MCF 10A (cell line): ENCODE data around the gene GNG10. TPM values are rescaled to one million over a fixed set of nuclear protein-coding genes. Genes with fewer than 3 reads are reported as not detected.

Experiments
- BruUV-seq: library from RNA; stranded (reverse); fragments of 400-500 nt; replicated peaks from 2 replicates; lab custom pipeline; 2021; lab: Mats Ljungman, UMichigan
- CTCF ChIA-PET: fragments of 300-600 bp; sonication (Branson Sonifier 250); formaldehyde crosslinking; extraction: SDS; loops from one replicate; lab custom pipeline; 2021; ENCODE audit warnings: antibody characterized with exemption, inconsistent platforms; lab: Yijun Ruan, JAX
- POLR2A ChIA-PET: fragments of 300-600, 350-650 bp; sonication (Branson Sonifier 250); formaldehyde crosslinking; extraction: SDS; loops from one replicate; lab custom pipeline; 2020; ENCODE audit warnings: antibody characterized with exemption, inconsistent platforms; lab: Yijun Ruan, JAX
- DNase-seq: peaks from one replicate; pipeline ENCODE4 v3.0.0-alpha.2; 2018; ENCODE audit not compliant: unreplicated experiment
- H3K27ac Mint-ChIP-seq: one replicate; pipeline ENCODE4 v1.8.0; 2022; ENCODE audit warnings: mild to moderate bottlenecking, low read depth, mixed read lengths; ENCODE audit not compliant: unreplicated experiment
- H3K27me3 Mint-ChIP-seq: one replicate; pipeline ENCODE4 v1.8.0; 2022; ENCODE audit warnings: mixed read lengths; ENCODE audit not compliant: insufficient read depth, unreplicated experiment
- H3K36me3 Mint-ChIP-seq: one replicate; pipeline ENCODE4 v1.8.0; 2022; ENCODE audit warnings: mild to moderate bottlenecking, moderate library complexity, mixed read lengths; ENCODE audit not compliant: insufficient read depth, unreplicated experiment
- H3K4me1 Mint-ChIP-seq: one replicate; pipeline ENCODE4 v1.8.0; 2022; ENCODE audit warnings: mixed read lengths; ENCODE audit not compliant: insufficient read depth, unreplicated experiment
- H3K4me3 Mint-ChIP-seq: one replicate; pipeline ENCODE4 v1.8.0; 2022; ENCODE audit warnings: mild to moderate bottlenecking, moderate library complexity, mixed read lengths; ENCODE audit not compliant: unreplicated experiment
- H3K9me3 Mint-ChIP-seq: one replicate; pipeline ENCODE4 v1.8.0; 2022; ENCODE audit warnings: mixed read lengths; ENCODE audit not compliant: unreplicated experiment
- CTCF ChIP-seq: fragments of 200-600 bp; IDR thresholded peaks from one replicate; pipeline ENCODE4 v1.8.0; 2022; ENCODE audit warnings: antibody characterized with exemption, mild to moderate bottlenecking; ENCODE audit not compliant: unreplicated experiment
- intact Hi-C: fragments of 100-400 bp; cut with micrococcal nuclease; formaldehyde crosslinking; loops from 2 replicates; pipeline ENCODE4 v1.14.1; 2022
- total RNA-seq: library from RNA; stranded (reverse); gene quantifications from 2 replicates; pipeline ENCODE4 v1.2.3, GENCODE V29; 2022

GNG10 gene
- total RNA-seq, 1 experiment from 2014 or later = 42.0 TPM

GRCh38 chr9:111711548-111711947, 50.1 kb downstream of the GNG10 start:
- intact Hi-C loops = no loop called here
- Mint-ChIP-seq H3K4me1 (no peaks in the 10 kb centered on the region), H3K9me3 (no peaks in the 10 kb centered on the region), H3K36me3 (no peaks in the 10 kb centered on the region), H3K27me3 (no peaks in the 10 kb centered on the region), H3K27ac (no peak overlapping the region), H3K4me3 (no peak overlapping the region)
- TF ChIP-seq CTCF = no peak
- CTCF ChIA-PET = no interaction called here
- no TSS peak for BruUV-seq
- POLR2A ChIA-PET = no interaction called here
- no peak for DNase-seq

DNA sequence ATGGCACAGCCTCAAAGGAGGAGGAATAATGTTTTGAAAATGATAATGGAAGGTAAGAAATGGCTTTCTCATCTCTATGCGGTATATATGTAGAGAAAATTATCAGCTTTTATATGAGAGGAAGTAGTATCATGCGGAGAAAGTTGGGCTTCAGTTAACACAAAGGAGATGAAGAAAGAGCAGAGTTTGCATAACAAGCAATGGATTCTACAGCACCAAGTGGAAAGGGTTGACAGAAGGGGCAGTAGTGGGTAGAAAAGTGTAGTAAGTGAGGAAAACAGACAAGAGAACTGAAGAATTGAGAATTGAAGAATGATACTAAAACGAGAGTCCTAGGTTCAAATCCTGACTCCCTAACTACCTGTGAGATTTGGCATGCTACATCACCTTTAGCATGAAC, 51.0 kb downstream of the GNG10 start:
- ChIA-PET POLR2A (no interaction called here), CTCF (interaction anchor here (0.5 to 0.7 kb wide), 3 partner anchors 20 to 114 kb away, joined by 3 read pairs; no protein-coding TSS in a partner anchor)
- TF ChIP-seq CTCF = no peak
- H3K4me1 Mint-ChIP-seq = no peaks in the 10 kb centered on the region
- intact Hi-C loops = no loop called here
- BruUV-seq = no TSS peak
- no peak overlapping the region for H3K4me3 Mint-ChIP-seq
- peaks cover 4% of the 10 kb centered on the region for H3K36me3 Mint-ChIP-seq
- H3K9me3 Mint-ChIP-seq = no peaks in the 10 kb centered on the region
- DNase-seq = no peak
- H3K27ac Mint-ChIP-seq = no peak overlapping the region
- no peaks in the 10 kb centered on the region for H3K27me3 Mint-ChIP-seq

GRCh38 chr9:111715471-111715870, 54.1 kb downstream of the GNG10 start:
- Mint-ChIP-seq H3K4me1 (no peaks in the 10 kb centered on the region), H3K36me3 (peaks cover 5% of the 10 kb centered on the region), H3K4me3 (no peak overlapping the region), H3K27me3 (no peaks in the 10 kb centered on the region), H3K9me3 (no peaks in the 10 kb centered on the region), H3K27ac (no peak overlapping the region)
- TF ChIP-seq CTCF = no peak
- no peak for DNase-seq
- POLR2A ChIA-PET = interaction anchor here (0.7 to 0.9 kb wide), 2 partner anchors 12 to 85 kb away, joined by 3 read pairs; partner anchors contain the start of gene DNAJC25
- intact Hi-C loops = no loop called here
- BruUV-seq = no TSS peak
- CTCF ChIA-PET = no interaction called here

DNA sequence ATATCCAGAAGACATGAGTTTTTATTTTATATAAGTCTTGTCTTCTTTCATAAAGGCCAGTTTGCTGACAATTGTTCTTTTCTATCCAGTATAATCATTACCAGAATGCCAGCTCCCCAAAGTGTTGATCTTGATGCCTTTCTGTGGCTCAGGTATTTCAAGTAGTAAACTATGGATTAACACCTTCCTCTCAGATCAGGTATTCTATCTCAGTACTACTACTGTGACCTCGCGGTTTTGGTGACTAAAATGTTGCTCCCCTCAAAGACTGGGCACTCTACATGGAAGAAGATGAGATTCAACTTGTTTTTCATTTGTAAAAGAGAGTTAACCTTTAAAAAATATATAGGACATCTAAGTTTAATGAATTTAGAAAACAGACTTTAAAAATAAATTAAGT, 58.1 kb downstream of the GNG10 start:
- intact Hi-C loops = no loop called here
- no peaks in the 10 kb centered on the region for H3K27me3 Mint-ChIP-seq
- BruUV-seq = no TSS peak
- H3K4me1 Mint-ChIP-seq = no peaks in the 10 kb centered on the region
- no peak for TF ChIP-seq CTCF
- peaks cover 12% of the 10 kb centered on the region for H3K36me3 Mint-ChIP-seq
- no peaks in the 10 kb centered on the region for H3K9me3 Mint-ChIP-seq
- DNase-seq = no peak
- H3K4me3 Mint-ChIP-seq = no peak overlapping the region
- no peak overlapping the region for H3K27ac Mint-ChIP-seq
- ChIA-PET CTCF (interaction anchor here (0.8 kb wide), 1 partner anchor 27 kb away, joined by 3 read pairs; no protein-coding TSS in a partner anchor), POLR2A (interaction anchor here (0.7 to 1.6 kb wide), 4 partner anchors 8 to 25 kb away, joined by 3 to 4 read pairs (median 3); no protein-coding TSS in a partner anchor)

Other genes with a start within 250 kb of the GNG10 start
- 140 and 152 TPM in 2 replicates for gene ECPAS, start 177.2 kb upstream of the GNG10 start, total RNA-seq
- 1.3 and 2.4 TPM in 2 replicates for gene ZNF483, start 136.4 kb upstream of the GNG10 start, total RNA-seq
- gene PTGR1, start 62.0 kb upstream of the GNG10 start, total RNA-seq = 27.4 and 27.8 TPM in 2 replicates
- gene DNAJC25, start 30.3 kb upstream of the GNG10 start, total RNA-seq = 10.9 and 11.6 TPM in 2 replicates
- gene SHOC1, start 133.3 kb downstream of the GNG10 start, total RNA-seq = 0.09 and 0.15 TPM in 2 replicates
- 29.5 and 31.4 TPM in 2 replicates for gene UGCG, start 235.2 kb downstream of the GNG10 start, total RNA-seq